H1 (cell line): Measurements from ENCODE around the gene UBAP2. TPM values are rescaled to one million over a fixed set of nuclear protein-coding genes. Genes with fewer than 3 reads are reported as not detected.

Source experiments
- BACH1 ChIP-seq: IDR thresholded peaks from 2 replicates; pipeline ENCODE4 v1.6.1; 2012; ENCODE audit warnings: low read length, improper control_type of control experiment
- CHD1 ChIP-seq: IDR thresholded peaks from 2 replicates; pipeline ENCODE4 v1.6.1; 2012; ENCODE audit warnings: low read depth, low read length, improper control_type of control experiment
- KDM5A ChIP-seq: fragments of 200-600 bp; IDR thresholded peaks from 2 replicates; pipeline ENCODE4 v1.7.1; 2012; ENCODE audit warnings: mild to moderate bottlenecking, low read length, inconsistent platforms, mixed read lengths
- polyA plus RNA-seq, 7 experiments: library from polyadenylated mRNA; depleted of rRNA in 3 of 7; stranded (reverse) in 5 of 7; unstranded in 2 of 7; fragments of >200 nt in 5 of 7; fragments of 200-250 nt in 2 of 7; gene quantifications; 1 replicate in 5 of 7; 2 replicates in 1 of 7; 4 replicates in 1 of 7; pipeline versions ENCODE4 v1.2.1 to v1.2.3, GENCODE V29; 2011 to 2013; ENCODE audit warnings: missing spikeins in 2 of 7, mixed read lengths in 2 of 7
- total RNA-seq: library from RNA; stranded (reverse); fragmentation: NEBNext Ultra II Directional; extraction: Animal tissue kit (Norgen Biotek cat#: 25700); gene quantifications from 2 replicates; pipeline ENCODE4 v1.2.1, GENCODE V29; 2021

UBAP2 gene
- total and polyA plus RNA-seq, 2 of the 8 experiments (the other 6 are each of a cell fraction or from before 2014, with no cell fraction given): 75.0 to 81.4 TPM

DNA sequence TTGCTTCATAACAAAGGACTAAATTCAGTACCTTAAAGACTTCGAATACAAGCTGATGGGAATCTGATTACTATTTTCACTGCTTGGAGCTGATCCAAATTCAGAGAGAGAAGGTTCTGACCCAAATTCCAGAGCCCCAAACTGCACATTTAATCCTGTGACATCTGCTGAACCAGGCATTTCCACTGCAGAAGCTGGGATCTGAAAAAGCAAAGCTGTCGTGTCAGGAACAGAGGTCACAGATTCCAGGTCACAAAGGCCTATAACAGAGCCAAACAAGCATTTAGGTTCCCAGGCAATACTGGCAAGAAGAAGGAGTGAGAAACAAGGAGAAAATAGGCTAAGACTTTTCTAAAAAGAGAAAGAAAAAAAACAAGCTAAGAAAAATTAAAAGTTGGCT is 105.3 kb downstream of the UBAP2 start (continued):
- TF ChIP-seq BACH1 (no peak), KDM5A (no peak), CHD1 (no peak)
